ENCODE measurements around the gene PRKCSH. TPM values are rescaled to one million over a fixed set of nuclear protein-coding genes. Genes with fewer than 3 reads are reported as not detected.

PRKCSH gene
- total RNA-seq, 4 donors from 2014 or later: 45.0 to 109 (median 76.1) TPM

DNA sequence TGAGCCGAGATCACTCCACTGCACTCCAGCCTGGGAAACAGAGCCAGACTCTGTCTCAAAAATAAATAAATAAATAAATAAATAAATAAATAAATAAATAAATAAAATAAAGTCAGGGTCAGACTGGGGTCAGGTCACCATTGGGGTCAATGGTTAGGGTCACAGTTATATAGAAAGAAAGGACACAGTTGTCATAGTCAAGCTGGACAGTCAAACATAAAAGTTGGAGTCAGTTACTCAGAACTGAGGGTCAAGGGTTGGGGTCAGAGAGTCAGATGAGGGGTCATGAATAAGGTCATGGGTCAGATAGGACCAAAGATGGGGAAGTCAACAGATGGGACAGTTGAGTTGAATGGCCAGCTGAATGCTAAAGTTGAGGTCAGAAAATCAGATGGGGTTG is 34.6 kb upstream of the PRKCSH start:
- TF ChIP-seq CTCF (IDR thresholded peaks at IDR 0.05; ENCODE audit: low read depth): no peak

DNA sequence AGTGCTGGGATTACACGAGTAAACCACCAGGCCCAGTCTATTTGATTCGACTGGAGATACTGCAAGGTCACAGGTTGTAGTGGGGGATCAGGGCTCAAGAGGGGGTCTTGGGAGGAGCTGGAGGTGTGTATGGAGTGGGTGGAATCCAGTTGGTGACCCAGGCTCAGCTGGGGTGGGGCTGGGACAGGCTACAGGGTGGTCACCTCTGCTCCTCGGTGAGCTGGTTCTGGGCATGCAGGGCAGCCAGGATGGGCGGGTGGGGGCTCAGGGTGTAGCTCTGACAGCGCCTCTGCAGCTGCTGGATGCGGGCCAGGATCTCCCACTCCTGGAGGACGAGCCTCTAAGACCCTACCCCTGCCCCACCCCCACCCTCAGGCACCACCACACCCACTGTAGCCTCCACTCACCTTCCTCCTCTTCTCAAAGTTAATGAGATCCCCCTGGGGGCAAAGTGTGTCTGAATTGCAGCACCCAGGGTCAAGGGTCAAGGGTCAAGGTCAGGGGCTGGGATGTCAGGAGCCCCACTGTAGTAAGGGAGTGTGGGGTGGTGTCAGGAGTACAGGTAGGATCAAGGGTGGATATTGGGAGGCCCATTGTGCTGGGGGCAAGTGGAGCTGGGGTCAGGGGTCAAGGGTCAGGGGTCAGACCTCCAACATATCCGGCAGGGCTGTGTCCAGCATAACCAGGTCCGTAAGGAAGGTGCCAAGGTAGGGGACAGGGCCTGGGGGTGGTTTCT is 33.5 kb upstream of the PRKCSH start:
- TF ChIP-seq CTCF (IDR thresholded peaks at IDR 0.05; ENCODE audit: low read depth): no peak

DNA sequence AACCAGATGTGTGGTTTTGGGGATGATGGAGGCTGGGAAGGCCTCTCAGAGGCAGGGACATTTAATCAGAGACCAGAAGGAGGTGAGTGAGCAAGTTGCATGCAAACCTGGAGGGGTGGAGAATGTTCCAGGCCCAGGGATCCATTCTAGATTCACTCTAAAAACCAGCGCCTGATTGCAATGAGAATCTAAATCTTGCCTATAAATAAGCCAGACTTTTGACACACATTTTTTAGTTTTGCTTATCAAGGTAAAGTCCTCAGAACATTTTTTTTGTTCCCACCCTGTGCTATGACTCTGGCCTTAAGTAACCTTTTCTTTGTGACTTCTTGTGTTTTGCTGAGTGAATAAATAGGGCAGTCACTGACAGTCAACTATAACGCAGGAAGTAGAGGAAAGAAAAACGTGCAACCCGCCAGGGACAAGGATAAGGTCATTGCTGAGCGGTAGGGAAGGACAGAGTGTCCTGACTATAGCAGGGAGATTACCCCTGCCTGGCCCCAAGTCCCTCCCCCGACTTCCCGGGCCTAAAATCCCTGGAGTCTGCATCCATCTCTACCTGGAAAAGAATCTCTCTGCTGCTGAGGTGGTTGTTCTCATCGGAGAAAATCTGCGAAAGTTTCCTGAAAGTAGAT is 30.7 kb upstream of the PRKCSH start:
- no peak for TF ChIP-seq CTCF (IDR thresholded peaks at IDR 0.05; ENCODE audit: low read depth)

GRCh38 chr19:11405846-11406643 is 29.4 kb upstream of the PRKCSH start:
- TF ChIP-seq CTCF (IDR thresholded peaks at IDR 0.05; ENCODE audit: low read depth): no peak

GRCh38 chr19:11408591-11408990 is 26.8 kb upstream of the PRKCSH start:
- TF ChIP-seq CTCF (IDR thresholded peaks at IDR 0.05; ENCODE audit: low read depth): no peak

DNA sequence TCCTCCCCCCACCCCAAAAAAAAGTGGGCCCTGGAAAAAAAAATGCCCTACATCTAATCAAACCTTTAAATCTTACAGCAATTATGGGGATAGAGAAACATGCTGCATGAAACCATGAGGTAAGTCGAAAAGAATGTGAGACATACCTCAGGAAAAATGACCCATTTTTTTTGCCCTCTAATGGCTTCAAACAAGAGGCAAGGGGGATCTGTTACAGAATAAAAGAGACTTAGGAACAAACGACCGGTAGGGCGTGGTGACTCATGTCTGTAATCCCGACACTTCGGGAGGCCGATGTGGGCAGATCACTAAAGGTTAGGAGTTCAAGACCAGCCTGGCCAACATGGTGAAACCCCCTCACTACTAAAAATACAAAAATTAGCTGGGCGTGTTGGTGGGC is 24.8 kb upstream of the PRKCSH start:
- no peak for TF ChIP-seq CTCF (IDR thresholded peaks at IDR 0.05; ENCODE audit: low read depth)

- no peak for TF ChIP-seq CTCF (IDR thresholded peaks at IDR 0.05; ENCODE audit: low read depth)
These were observed 20.9 kb upstream of the PRKCSH start for GRCh38 chr19:11414544-11414943.

All from subcutaneous adipose tissue (tissue), 4 donors.